Panc1 (cell line): ENCODE measurements around the gene RNPS1. TPM values are rescaled to one million over a fixed set of nuclear protein-coding genes. Genes with fewer than 3 reads are reported as not detected.

Experiments used
- ATAC-seq: fragments of 200-7000 bp; cut with Tn5 transposase; 2 replicates; pipeline ENCODE4 v1.9.1; 2020; ENCODE audit warnings: mild to moderate bottlenecking, moderate library complexity
- BruUV-seq: library from RNA; stranded (reverse); fragments of 400-500 nt; replicated peaks from 2 replicates; lab custom pipeline; 2021; lab: Mats Ljungman, UMichigan
- CTCF ChIA-PET: fragments of 300-600 bp; sonication (Branson Sonifier 250); formaldehyde crosslinking; loops from one replicate; lab custom pipeline; 2022; ENCODE audit warnings: antibody characterized with exemption; lab: Charles Lee
- POLR2A ChIA-PET: fragments of 300-600 bp; sonication (Branson Sonifier 250); formaldehyde crosslinking; loops from one replicate; lab custom pipeline; 2022; ENCODE audit warnings: antibody characterized with exemption; lab: Charles Lee
- DNase-seq: peaks from one replicate; pipeline ENCODE4 v3.0.0-alpha.2; 2010; ENCODE audit warnings: low read depth, low spot score
- H3K27ac ChIP-seq: 2 replicates; pipeline ENCODE4 v1.5.1; 2011; ENCODE audit warnings: mild to moderate bottlenecking, low read length, inconsistent platforms
- H3K27me3 ChIP-seq: fragments of 200-500 bp; sonication (Bioruptor generic); 2 replicates; pipeline ENCODE4 v1.6.0; 2014; ENCODE audit warnings: low read length, inconsistent platforms; ENCODE audit not compliant: control insufficient read depth, insufficient read depth
- H3K36me3 ChIP-seq: fragments of 200-500 bp; sonication (Bioruptor generic); 2 replicates; pipeline ENCODE4 v1.5.1; 2014; ENCODE audit warnings: inconsistent platforms, mild to moderate bottlenecking, low read length, moderate library complexity; ENCODE audit not compliant: control insufficient read depth, insufficient read depth
- H3K4me1 ChIP-seq: 2 replicates; pipeline ENCODE4 v1.5.1; 2011; ENCODE audit warnings: inconsistent platforms, mild to moderate bottlenecking, low read length, moderate library complexity; ENCODE audit not compliant: control insufficient read depth, insufficient read depth
- H3K4me3 ChIP-seq, 2 experiments: 2 replicates each; pipeline ENCODE4 v1.5.1; 2011 to 2012; ENCODE audit warnings: low read depth in 2 of 2, low read length in 2 of 2, mild to moderate bottlenecking in 2 of 2, inconsistent platforms in 1 of 2, moderate library complexity in 1 of 2
- H3K9me3 ChIP-seq: fragments of 200-500 bp; sonication (Bioruptor generic); 2 replicates; pipeline ENCODE4 v1.5.1; 2014; ENCODE audit warnings: low read depth, mild to moderate bottlenecking, inconsistent platforms, low read length, moderate library complexity; ENCODE audit not compliant: control insufficient read depth, insufficient read depth
- CTCF ChIP-seq: fragments of 450-650 bp; IDR thresholded peaks from 2 replicates; pipeline ENCODE4 v1.5.1; 2017; ENCODE audit warnings: mild to moderate bottlenecking
- POLR2AphosphoS5 ChIP-seq: IDR thresholded peaks from 2 replicates; pipeline ENCODE4 v1.6.1; 2012; ENCODE audit warnings: mild to moderate bottlenecking, low read depth, low read length, moderate library complexity
- REST ChIP-seq, 2 experiments: IDR thresholded peaks; 2 replicates each; pipeline ENCODE4 v1.6.1; 2011 to 2012; ENCODE audit warnings: low read depth in 2 of 2, control low read depth in 1 of 2, low read length in 1 of 2, mild to moderate bottlenecking in 1 of 2, moderate library complexity in 1 of 2; ENCODE audit not compliant: insufficient read depth in 1 of 2
- SIN3A ChIP-seq: IDR thresholded peaks from 2 replicates; pipeline ENCODE4 v1.6.1; 2012; ENCODE audit warnings: low read depth, mild to moderate bottlenecking, low read length, moderate library complexity, borderline replicate concordance; ENCODE audit not compliant: insufficient read depth
- TCF7L2 ChIP-seq: IDR thresholded peaks from 2 replicates; pipeline ENCODE4 v1.6.1; 2011; ENCODE audit warnings: mild to moderate bottlenecking, low read depth, low read length, inconsistent platforms
- in situ Hi-C: cut with HindIII; loops from 2 replicates; pipeline ENCODE4 v1.10.0; 2016; ENCODE audit warnings: low sequenced_read_pairs, low pct_unique_long_range_greater_than_20kb
- intact Hi-C: fragments of 100-400 bp; cut with micrococcal nuclease; formaldehyde crosslinking; loops from one replicate; pipeline ENCODE4 v1.10.0; 2022; ENCODE audit not compliant: unreplicated experiment
- total RNA-seq: library from RNA; stranded (reverse); gene quantifications from one replicate; pipeline ENCODE4 v1.2.1, GENCODE V29; 2021; ENCODE audit not compliant: unreplicated experiment

Gene RNPS1
- total RNA-seq, 1 experiment from 2014 or later: 249 TPM

- ChIA-PET CTCF (interaction anchor here (0.7 kb wide), 1 partner anchor 112 kb away, joined by 3 read pairs; no protein-coding TSS in a partner anchor), POLR2A (interaction anchor here (0.5 kb wide), 1 partner anchor 11 kb away, joined by 5 read pairs; no protein-coding TSS in a partner anchor)
- DNase-seq (no peak), ATAC-seq (peak; percentile 19; the same call in 1 of the 2 replicates)
- Histone ChIP-seq H3K27me3 (no peaks in the 10 kb centered on the region), H3K9me3 (no peaks in the 10 kb centered on the region), H3K4me3 (no peak overlapping the region), H3K4me1 (peaks cover 22% of the 10 kb centered on the region), H3K36me3 (peaks cover 10% of the 10 kb centered on the region; the same call in 1 of the 2 replicates), H3K27ac (0 out of 2 replicates have a peak overlapping the region, but pooled peaks have one; percentile 18)
- intact Hi-C loops: no loop called here
- TF ChIP-seq POLR2AphosphoS5: no peak
- TF ChIP-seq CTCF: no peak
- no peak for TF ChIP-seq TCF7L2
- TF ChIP-seq SIN3A: no peak
- no peak for TF ChIP-seq REST (IDR thresholded peaks at IDR 0.05; ENCODE audit: insufficient read depth in 1 of 2, low read depth in 2 of 2, low read length in 1 of 2)
- in situ Hi-C loops: no loop called here
- BruUV-seq: no TSS peak
Measured at GRCh38 chr16:2252806-2253148, 15.1 kb downstream of the RNPS1 start.

- peak within 1 kb of the TSS; percentile 90 for H3K27ac ChIP-seq
- CTCF ChIA-PET: interaction anchor here (0.5 to 1.0 kb wide), 4 partner anchors 56 to 217 kb away, joined by 3 to 4 read pairs (median 4); no protein-coding TSS in a partner anchor
- peak in 1 of 2 experiments; percentile 62; a peak in 1 of 4 replicates for TF ChIP-seq REST (IDR thresholded peaks at IDR 0.05; ENCODE audit: insufficient read depth in 1 of 2, low read depth in 2 of 2, low read length in 1 of 2)
- peak; percentile 61; the same call in 1 of the 2 replicates for TF ChIP-seq SIN3A
- TF ChIP-seq POLR2AphosphoS5: peak; percentile 97
- TF ChIP-seq TCF7L2: peak; percentile 90
- TF ChIP-seq CTCF: no peak; the same call in 1 of the 2 replicates
- ATAC-seq (peak; percentile 90), DNase-seq (peak; percentile 64)
- no TSS peak for BruUV-seq
- peak within 1 kb of the TSS; percentile 73 to 87 for H3K4me3 ChIP-seq
- POLR2A ChIA-PET: interaction anchor here (0.5 to 1.2 kb wide), 5 partner anchors 13 to 326 kb away, joined by 3 to 14 read pairs (median 3); partner anchors contain the start of genes PGP and TRAF7
- intact Hi-C loops (no loop called here), in situ Hi-C loops (no loop called here)
- peaks cover 22% of the 10 kb centered on the region for H3K4me1 ChIP-seq
- H3K36me3 ChIP-seq: peaks cover under 1% of the 10 kb centered on the region; the same call in 1 of the 2 replicates
- no peaks in the 10 kb centered on the region for H3K27me3 ChIP-seq
- H3K9me3 ChIP-seq: no peaks in the 10 kb centered on the region
Measured at GRCh38 chr16:2251296-2252111, 16.4 kb downstream of the RNPS1 start, which contains the start of gene ECI1. ECI1 (minus strand) TSS chr16:2251587; CDS start chr16:2251566, 21 bp downstream.
